ENCODE results near the gene RAD51B.

GRCh38 chr14:68666899-68667298, 847.3 kb downstream of the RAD51B start:
- TF ChIP-seq, protein P1, sequence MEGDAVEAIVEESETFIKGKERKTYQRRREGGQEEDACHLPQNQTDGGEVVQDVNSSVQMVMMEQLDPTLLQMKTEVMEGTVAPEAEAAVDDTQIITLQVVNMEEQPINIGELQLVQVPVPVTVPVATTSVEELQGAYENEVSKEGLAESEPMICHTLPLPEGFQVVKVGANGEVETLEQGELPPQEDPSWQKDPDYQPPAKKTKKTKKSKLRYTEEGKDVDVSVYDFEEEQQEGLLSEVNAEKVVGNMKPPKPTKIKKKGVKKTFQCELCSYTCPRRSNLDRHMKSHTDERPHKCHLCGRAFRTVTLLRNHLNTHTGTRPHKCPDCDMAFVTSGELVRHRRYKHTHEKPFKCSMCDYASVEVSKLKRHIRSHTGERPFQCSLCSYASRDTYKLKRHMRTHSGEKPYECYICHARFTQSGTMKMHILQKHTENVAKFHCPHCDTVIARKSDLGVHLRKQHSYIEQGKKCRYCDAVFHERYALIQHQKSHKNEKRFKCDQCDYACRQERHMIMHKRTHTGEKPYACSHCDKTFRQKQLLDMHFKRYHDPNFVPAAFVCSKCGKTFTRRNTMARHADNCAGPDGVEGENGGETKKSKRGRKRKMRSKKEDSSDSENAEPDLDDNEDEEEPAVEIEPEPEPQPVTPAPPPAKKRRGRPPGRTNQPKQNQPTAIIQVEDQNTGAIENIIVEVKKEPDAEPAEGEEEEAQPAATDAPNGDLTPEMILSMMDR (IDR thresholded peaks at IDR 0.05) = no peak
- TF ChIP-seq POLR2AphosphoS5 (IDR thresholded peaks at IDR 0.05) = no peak
- no peak for TF ChIP-seq POLR2A (IDR thresholded peaks at IDR 0.05)
- no peak for TF ChIP-seq EP300 (IDR thresholded peaks at IDR 0.05)
